Endothelial cell (in vitro differentiated cells): Measurements from ENCODE around the gene IFNL2. TPM values are rescaled to one million over a fixed set of nuclear protein-coding genes. Genes with fewer than 3 reads are reported as not detected.

ENCODE experiments used
- DNase-seq: peaks from one replicate; pipeline ENCODE4 v3.0.0; 2021; ENCODE audit warnings: low spot score
- H3K27ac Mint-ChIP-seq: one replicate; pipeline ENCODE4 v1.8.0; 2021; ENCODE audit warnings: mixed read lengths, inconsistent platforms; ENCODE audit not compliant: unreplicated experiment
- H3K27me3 Mint-ChIP-seq: one replicate; pipeline ENCODE4 v1.8.0; 2021; ENCODE audit warnings: mild to moderate bottlenecking, moderate library complexity, mixed read lengths, inconsistent platforms; ENCODE audit not compliant: unreplicated experiment
- H3K36me3 Mint-ChIP-seq: one replicate; pipeline ENCODE4 v1.8.0; 2021; ENCODE audit warnings: mild to moderate bottlenecking, low read depth, mixed read lengths, inconsistent platforms; ENCODE audit not compliant: unreplicated experiment
- H3K4me1 Mint-ChIP-seq: one replicate; pipeline ENCODE4 v1.8.0; 2021; ENCODE audit warnings: mild to moderate bottlenecking, mixed read lengths, inconsistent platforms; ENCODE audit not compliant: unreplicated experiment
- H3K4me3 Mint-ChIP-seq: one replicate; pipeline ENCODE4 v1.8.0; 2021; ENCODE audit warnings: mild to moderate bottlenecking, mixed read lengths, inconsistent platforms; ENCODE audit not compliant: unreplicated experiment
- H3K9me3 Mint-ChIP-seq: one replicate; pipeline ENCODE4 v1.8.0; 2021; ENCODE audit warnings: mixed read lengths, inconsistent platforms; ENCODE audit not compliant: unreplicated experiment
- total RNA-seq: library from RNA; stranded (reverse); fragmentation: NEBNext Ultra II Directional; extraction: Animal tissue kit (Norgen Biotek cat#: 25700); gene quantifications from one replicate; pipeline ENCODE4 v1.2.1, GENCODE V29; 2021; ENCODE audit not compliant: unreplicated experiment
- TF ChIP-seq, protein P1 (sequence below): fragments of 200-600 bp; sonication (generic); IDR thresholded peaks from one replicate; pipeline ENCODE4 v1.5.0; 2021; ENCODE audit warnings: antibody characterized with exemption; ENCODE audit not compliant: unreplicated experiment

IFNL2 gene
- total RNA-seq, 1 donor from 2014 or later: not detected

DNA sequence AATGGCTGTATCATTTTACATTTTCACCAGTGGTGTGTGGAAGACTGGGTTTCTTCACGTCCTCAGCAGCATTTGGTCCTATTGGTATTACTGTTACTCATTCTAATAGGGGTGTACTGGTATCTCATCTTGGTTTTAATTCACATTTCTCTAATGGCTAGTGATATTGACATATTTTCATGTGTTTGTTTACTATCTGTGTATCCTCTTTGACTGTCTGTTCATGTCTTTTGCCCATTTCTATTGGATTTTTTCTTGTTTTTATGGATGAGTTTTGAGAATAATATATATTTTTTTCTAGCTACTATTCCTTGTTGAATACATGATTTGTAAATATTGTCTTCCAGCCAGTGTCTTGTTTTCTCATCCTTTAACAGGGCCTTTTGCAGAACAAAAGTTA, 13.8 kb downstream of the IFNL2 start:
- no peaks in the 10 kb centered on the region for H3K9me3 Mint-ChIP-seq
- H3K36me3 Mint-ChIP-seq: no peaks in the 10 kb centered on the region
- no peak overlapping the region for H3K27ac Mint-ChIP-seq
- TF ChIP-seq, protein P1, sequence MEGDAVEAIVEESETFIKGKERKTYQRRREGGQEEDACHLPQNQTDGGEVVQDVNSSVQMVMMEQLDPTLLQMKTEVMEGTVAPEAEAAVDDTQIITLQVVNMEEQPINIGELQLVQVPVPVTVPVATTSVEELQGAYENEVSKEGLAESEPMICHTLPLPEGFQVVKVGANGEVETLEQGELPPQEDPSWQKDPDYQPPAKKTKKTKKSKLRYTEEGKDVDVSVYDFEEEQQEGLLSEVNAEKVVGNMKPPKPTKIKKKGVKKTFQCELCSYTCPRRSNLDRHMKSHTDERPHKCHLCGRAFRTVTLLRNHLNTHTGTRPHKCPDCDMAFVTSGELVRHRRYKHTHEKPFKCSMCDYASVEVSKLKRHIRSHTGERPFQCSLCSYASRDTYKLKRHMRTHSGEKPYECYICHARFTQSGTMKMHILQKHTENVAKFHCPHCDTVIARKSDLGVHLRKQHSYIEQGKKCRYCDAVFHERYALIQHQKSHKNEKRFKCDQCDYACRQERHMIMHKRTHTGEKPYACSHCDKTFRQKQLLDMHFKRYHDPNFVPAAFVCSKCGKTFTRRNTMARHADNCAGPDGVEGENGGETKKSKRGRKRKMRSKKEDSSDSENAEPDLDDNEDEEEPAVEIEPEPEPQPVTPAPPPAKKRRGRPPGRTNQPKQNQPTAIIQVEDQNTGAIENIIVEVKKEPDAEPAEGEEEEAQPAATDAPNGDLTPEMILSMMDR: no peak
- no peaks in the 10 kb centered on the region for H3K27me3 Mint-ChIP-seq
- H3K4me1 Mint-ChIP-seq: no peaks in the 10 kb centered on the region
- no peak overlapping the region for H3K4me3 Mint-ChIP-seq
- no peak for DNase-seq

DNA sequence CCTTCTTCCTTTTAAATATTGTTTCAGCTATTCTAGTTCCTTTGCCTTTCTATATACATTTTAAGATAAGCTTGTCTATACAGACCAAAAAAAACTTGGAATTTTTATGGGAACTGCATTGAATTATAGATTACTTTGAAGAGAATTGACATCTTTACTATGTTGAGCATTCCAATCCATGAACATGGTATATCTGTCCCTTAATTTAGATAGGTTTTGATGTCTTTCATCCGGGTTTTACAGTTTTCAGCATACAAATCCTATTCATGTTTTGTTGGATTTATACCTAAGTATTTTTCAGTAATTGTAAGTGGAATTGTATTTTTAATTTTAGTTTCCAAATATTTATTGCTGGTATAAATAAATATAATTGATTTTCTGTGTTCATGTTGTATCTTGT, 15.8 kb downstream of the IFNL2 start:
- H3K36me3 Mint-ChIP-seq: no peaks in the 10 kb centered on the region
- no peak for DNase-seq
- no peak overlapping the region for H3K27ac Mint-ChIP-seq
- H3K4me3 Mint-ChIP-seq: no peak overlapping the region
- H3K27me3 Mint-ChIP-seq: peaks cover 2% of the 10 kb centered on the region
- TF ChIP-seq, protein P1: no peak
- H3K4me1 Mint-ChIP-seq: no peaks in the 10 kb centered on the region
- H3K9me3 Mint-ChIP-seq: no peaks in the 10 kb centered on the region

DNA sequence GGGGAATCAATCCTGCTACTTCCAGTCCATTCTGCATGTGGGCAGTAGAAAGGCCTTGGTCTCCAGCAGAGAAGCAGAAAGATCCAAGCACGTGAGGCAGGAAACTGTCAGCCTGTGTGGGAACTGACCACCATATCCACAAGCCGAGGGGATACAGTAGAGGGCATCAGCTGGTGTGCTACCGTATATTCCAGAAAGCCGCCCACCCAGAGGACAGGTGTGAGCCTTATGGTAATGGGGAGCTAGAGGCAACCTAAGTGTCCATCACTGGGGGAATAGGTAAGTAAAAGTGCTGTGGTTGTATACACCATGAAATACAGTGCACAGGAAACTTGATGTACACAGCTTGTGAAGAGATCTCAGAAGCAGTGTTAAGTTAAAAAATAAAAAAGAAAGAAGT, 25.2 kb downstream of the IFNL2 start:
- no peak for DNase-seq
- peaks cover 4% of the 10 kb centered on the region for H3K27me3 Mint-ChIP-seq
- H3K9me3 Mint-ChIP-seq: no peaks in the 10 kb centered on the region
- H3K36me3 Mint-ChIP-seq: peaks cover under 1% of the 10 kb centered on the region
- TF ChIP-seq, protein P1: no peak
- H3K27ac Mint-ChIP-seq: no peak overlapping the region
- no peaks in the 10 kb centered on the region for H3K4me1 Mint-ChIP-seq
- H3K4me3 Mint-ChIP-seq: no peak overlapping the region

DNA sequence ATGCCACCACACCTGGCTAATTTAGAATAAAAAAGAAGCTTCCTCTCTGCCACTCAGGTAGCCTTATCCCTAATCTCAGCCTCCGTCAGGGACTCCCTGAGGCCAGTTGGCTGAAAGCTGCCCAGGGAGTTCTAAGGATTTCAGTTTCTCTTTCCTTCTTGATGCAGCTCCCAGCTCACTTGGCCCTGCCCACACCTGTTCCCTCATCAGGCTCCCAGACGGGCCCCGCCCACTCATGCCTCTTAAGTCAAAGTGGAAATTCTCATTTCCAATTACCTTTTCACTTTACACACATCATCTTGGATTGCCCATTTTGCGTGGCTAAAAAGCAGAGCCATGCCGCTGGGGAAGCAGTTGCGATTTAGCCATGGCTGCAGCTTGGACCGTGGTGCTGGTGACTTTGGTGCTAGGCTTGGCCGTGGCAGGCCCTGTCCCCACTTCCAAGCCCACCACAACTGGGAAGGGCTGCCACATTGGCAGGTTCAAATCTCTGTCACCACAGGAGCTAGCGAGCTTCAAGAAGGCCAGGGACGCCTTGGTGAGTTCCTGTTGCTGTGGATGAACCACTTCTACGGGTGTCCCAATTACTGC, 28.0 kb downstream of the IFNL2 start, which contains the start of gene IFNL1:
TSS of gene IFNL1 (plus strand) at position 353 of the 591 bp plus-strand sequence. CDS start at position 368, 15 bp downstream.
- H3K9me3 Mint-ChIP-seq: no peaks in the 10 kb centered on the region
- H3K36me3 Mint-ChIP-seq: peaks cover 4% of the 10 kb centered on the region
- no peaks in the 10 kb centered on the region for H3K4me1 Mint-ChIP-seq
- TF ChIP-seq, protein P1: no peak
- H3K4me3 Mint-ChIP-seq: no peak within 1 kb of the TSS
- H3K27ac Mint-ChIP-seq: no peak within 1 kb of the TSS
- H3K27me3 Mint-ChIP-seq: peaks cover 4% of the 10 kb centered on the region
- no peak for DNase-seq

DNA sequence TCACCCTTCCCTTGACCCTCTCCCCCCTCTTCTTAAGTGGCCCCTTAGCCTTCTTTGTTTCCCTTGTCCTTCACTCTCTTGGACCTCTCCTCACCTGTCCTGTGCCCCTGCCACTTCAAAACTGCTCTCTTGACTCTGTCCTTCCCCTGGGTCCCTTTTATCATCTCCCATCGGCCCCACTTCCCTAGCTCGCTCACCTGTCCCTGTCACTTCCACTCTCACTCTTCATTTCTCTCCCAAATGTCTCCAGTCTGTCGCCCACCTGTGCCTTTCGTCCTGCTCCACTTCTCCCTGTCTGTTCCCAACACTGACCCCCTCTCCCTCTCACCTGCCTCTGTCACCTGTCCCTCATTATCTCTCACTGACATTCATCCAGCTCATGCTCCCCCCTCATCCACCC, 28.7 kb downstream of the IFNL2 start:
- Mint-ChIP-seq H3K27me3 (peaks cover 4% of the 10 kb centered on the region), H3K4me3 (no peak overlapping the region), H3K9me3 (no peaks in the 10 kb centered on the region), H3K27ac (no peak overlapping the region), H3K36me3 (peaks cover 4% of the 10 kb centered on the region), H3K4me1 (no peaks in the 10 kb centered on the region)
- TF ChIP-seq, protein P1: no peak
- DNase-seq: no peak
